SH-SY5Y (cell line): ENCODE measurements around the gene GUCY2C.

ENCODE experiments used
- GATA2 ChIP-seq: IDR thresholded peaks from 2 replicates; pipeline ENCODE4 v1.6.1; 2011; ENCODE audit warnings: mild to moderate bottlenecking, low read depth, low read length
- GATA3 ChIP-seq: IDR thresholded peaks from 2 replicates; pipeline ENCODE4 v1.6.1; 2011; ENCODE audit warnings: low read depth, mild to moderate bottlenecking, low read length, moderate library complexity

The GUCY2C gene

GRCh38 chr12:14655284-14655683 is 41.1 kb downstream of the GUCY2C start:
- TF ChIP-seq GATA2 (no peak), GATA3 (no peak)

- TF ChIP-seq GATA3 (no peak), GATA2 (no peak)
These were observed 41.6 kb downstream of the GUCY2C start for GRCh38 chr12:14654842-14655241.

GRCh38 chr12:14654416-14654815 is 42.0 kb downstream of the GUCY2C start:
- TF ChIP-seq GATA3 (no peak), GATA2 (no peak)

GRCh38 chr12:14652483-14652882 is 43.9 kb downstream of the GUCY2C start:
- TF ChIP-seq GATA2 (no peak), GATA3 (no peak)

- TF ChIP-seq GATA3 = no peak
- no peak for TF ChIP-seq GATA2
These were observed 45.0 kb downstream of the GUCY2C start for GRCh38 chr12:14651371-14651770.

GRCh38 chr12:14650789-14651188 is 45.6 kb downstream of the GUCY2C start:
- no peak for TF ChIP-seq GATA3
- no peak for TF ChIP-seq GATA2

- TF ChIP-seq GATA3 = no peak
- no peak for TF ChIP-seq GATA2
These were observed 49.2 kb downstream of the GUCY2C start for GRCh38 chr12:14647028-14647750.

GRCh38 chr12:14643251-14643650 is 53.1 kb downstream of the GUCY2C start:
- TF ChIP-seq GATA3 = no peak
- TF ChIP-seq GATA2 = no peak

GRCh38 chr12:14638066-14638465 is 58.3 kb downstream of the GUCY2C start:
- no peak for TF ChIP-seq GATA3
- TF ChIP-seq GATA2 = no peak

- TF ChIP-seq GATA2 = no peak
- no peak for TF ChIP-seq GATA3
These were observed 60.6 kb downstream of the GUCY2C start for GRCh38 chr12:14635776-14636175.

- no peak for TF ChIP-seq GATA3
- no peak for TF ChIP-seq GATA2
These were observed 65.6 kb downstream of the GUCY2C start for GRCh38 chr12:14630793-14631192.

GRCh38 chr12:14629832-14630710 is 66.3 kb downstream of the GUCY2C start:
- TF ChIP-seq GATA2 (no peak), GATA3 (no peak)

GRCh38 chr12:14628771-14629170 is 67.6 kb downstream of the GUCY2C start:
- TF ChIP-seq GATA2 = no peak
- TF ChIP-seq GATA3 = no peak

GRCh38 chr12:14621826-14622225 is 74.6 kb downstream of the GUCY2C start:
- TF ChIP-seq GATA3 = no peak
- TF ChIP-seq GATA2 = no peak

GRCh38 chr12:14619741-14620501 is 76.5 kb downstream of the GUCY2C start:
- no peak for TF ChIP-seq GATA2
- no peak for TF ChIP-seq GATA3

- TF ChIP-seq GATA2 (no peak), GATA3 (no peak)
These were observed 77.4 kb downstream of the GUCY2C start for GRCh38 chr12:14618983-14619382.
